Eye (tissue), 1 donor: ENCODE data around the gene TMEM200C.

Source experiments
- DNase-seq: peaks from one replicate; pipeline ENCODE4 v3.0.0-alpha.2; 2015

The TMEM200C gene

DNA sequence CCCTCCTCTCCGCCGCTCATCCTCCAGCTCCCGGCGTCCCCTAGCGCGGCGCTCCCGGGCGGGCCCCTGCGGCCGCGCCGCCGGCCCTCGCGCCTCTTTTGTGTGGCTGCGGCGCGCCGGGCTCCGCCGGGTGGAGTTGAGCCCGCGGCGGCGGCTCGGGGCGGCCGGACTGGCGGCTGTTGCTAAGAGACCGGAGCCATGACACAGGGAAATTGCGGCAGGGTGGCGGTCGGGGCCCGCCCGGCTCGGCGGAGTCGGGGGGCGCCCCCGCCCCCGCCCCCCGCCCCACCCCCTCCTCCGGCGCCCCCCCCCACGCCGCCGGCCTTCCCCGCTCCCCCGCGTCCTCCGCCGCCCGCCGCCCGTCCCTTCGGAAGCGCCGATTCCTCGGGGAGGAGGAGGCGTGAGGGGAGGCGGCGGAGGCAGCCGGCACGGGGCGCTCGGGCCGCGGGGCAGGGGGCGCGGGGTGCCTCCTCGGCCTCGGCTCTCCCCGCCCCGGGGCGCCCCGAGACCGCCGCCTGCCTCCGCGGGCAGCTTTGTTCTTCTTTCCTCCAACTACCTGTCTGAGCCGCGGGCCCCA is at the start of gene TMEM200C:
TSS of gene TMEM200C (minus strand) at position 224 of the 577 bp plus-strand sequence. CDS start 3,459 bp downstream, outside the sequence.
- DNase-seq = no peak

DNA sequence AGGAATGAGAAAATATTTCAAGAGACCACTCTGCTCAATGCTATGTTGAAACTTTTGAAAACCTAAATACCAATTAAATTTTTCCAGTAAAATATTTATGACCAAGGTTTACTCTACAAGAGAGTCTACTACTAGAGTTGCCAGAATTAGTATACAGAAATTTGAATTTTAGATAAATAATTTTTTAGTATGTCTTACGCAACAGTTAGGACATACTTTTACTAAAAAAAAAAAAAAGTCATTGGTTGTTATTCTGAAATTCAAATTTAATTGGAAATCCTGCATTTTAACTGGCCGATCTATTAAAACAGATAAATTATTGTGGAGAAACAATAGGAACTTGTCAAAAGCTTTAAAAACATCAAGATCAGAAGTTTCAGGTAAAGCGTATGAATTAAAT is 49.1 kb upstream of the TMEM200C start:
- DNase-seq = no peak

DNA sequence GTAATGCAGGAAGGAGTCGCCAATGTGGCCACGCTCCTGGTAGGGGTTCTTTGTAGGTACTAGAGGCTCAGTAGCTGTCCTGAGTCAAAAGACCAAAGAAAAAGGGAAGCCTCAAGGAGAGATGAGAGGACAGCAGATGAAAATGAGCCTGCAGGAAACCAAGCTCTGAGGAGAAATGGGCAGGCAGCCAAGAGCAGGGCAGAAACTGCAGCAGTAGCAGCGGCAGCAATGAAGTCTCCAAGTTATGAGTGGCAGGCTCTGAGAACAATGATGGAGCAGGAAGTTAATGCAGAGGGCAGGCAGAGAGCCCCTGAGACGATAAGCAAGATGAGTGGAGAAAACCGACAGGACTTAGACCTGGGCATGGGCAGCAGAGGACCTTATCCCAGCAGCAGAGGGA is 48.2 kb upstream of the TMEM200C start:
- peak; percentile 20 for DNase-seq

GRCh38 chr18:5942591-5942990 is 47.3 kb upstream of the TMEM200C start:
- no peak for DNase-seq

DNA sequence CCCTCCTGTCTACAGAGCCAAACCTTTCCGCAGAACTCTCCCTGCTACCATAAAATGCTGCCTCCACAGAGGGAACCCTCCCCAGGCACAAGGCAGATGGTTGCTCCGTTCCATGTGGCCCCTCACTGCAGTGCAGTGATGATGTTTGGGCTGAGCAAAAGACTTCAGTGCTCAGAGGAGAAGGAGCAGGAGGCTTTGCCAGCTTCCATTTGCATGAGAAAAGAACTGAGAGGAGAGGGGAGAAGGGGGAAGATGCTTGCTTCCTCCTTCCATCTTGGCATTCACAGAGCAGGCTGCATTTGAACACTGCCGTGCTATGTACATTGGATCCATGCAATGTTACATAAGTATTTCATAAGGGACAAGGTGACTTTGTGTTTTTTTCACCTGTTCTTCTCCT is 46.6 kb upstream of the TMEM200C start:
- DNase-seq = peak; percentile 7

- peak; percentile 31 for DNase-seq
Measured at GRCh38 chr18:5939801-5940667, 44.7 kb upstream of the TMEM200C start.

GRCh38 chr18:5937795-5938194 is 42.5 kb upstream of the TMEM200C start:
- DNase-seq = no peak

- DNase-seq = peak; percentile 76
Measured at GRCh38 chr18:5937121-5937520, 41.8 kb upstream of the TMEM200C start.

DNA sequence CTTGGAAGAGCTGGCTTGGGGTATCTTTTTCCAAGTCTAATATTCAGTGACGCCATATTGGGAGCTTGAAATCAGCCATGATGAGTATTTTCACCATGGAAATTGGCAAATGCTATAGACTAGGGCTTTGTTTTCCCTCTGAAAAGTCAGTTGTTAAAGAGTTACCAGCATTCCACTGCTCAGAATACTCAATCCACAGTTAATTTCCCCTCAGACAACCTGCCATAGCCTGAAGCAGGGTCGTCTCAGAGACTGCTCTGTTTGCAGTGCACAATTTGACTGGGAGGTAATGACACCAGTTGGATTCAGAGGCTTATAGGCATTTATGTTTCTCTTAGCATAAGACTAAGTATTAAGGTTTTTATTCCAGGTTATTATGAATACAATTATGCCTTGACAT is 35.5 kb upstream of the TMEM200C start:
- DNase-seq = no peak

- no peak for DNase-seq
Measured at GRCh38 chr18:5918205-5918858, 23.0 kb upstream of the TMEM200C start.

DNA sequence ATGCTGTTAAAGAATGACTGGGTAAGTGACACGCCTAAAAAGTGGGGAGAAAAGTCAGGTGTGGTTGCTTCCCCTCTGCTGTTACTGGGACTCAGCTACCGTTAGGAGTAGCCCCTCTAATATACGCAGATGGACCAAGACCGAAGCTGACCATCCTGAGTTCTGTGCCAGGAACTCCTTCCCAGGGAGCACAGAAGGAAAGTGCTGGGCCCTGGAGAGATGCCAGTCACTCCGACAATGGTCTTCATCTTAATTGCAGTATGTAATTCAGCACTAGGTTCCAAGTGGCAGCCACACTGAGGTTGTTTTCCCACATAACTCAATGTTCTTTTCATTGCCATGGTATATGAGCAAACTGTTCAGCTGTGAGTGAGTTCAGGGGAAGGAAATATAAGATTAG is 19.6 kb upstream of the TMEM200C start:
- DNase-seq = no peak

- DNase-seq = no peak
Measured at GRCh38 chr18:5914016-5914415, 18.7 kb upstream of the TMEM200C start.

DNA sequence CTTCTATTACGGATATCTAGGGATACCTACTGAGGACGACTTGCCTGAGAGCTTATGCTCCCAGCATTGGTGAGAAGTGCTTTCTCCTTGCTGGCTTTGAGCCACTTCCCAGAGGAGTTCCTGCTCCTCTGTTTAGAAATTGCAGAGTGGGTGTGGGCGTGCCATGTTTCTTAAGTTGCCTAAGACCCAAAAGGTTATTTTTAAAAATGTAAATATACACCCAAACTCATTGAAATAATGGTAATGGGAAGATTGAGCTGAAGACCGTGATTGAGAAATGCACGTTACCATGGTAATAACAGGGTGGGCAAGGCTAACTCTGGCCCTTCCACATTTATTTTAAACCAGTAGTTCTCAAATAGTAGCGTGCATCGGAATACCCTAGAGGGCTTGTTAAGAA is 17.2 kb upstream of the TMEM200C start:
- DNase-seq = no peak

DNA sequence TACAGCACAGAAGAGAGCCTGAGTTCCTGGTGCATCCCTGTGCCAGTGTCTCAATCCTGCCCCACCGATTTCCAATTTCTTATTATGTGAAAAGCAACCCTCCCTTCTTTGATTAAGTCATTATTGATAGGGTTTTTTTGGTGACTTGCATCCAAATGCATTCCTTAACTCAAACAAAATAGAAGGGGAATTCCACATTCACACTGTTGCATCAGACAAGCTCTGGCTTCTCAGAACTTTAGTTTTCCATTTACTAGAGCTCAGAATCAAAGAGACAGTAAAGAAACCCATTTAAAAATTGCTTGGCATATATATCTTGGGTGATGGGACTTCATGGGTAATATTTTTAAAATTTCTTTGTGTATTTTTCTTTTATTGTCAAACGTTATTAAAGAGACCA is 13.8 kb upstream of the TMEM200C start:
- DNase-seq = no peak

DNA sequence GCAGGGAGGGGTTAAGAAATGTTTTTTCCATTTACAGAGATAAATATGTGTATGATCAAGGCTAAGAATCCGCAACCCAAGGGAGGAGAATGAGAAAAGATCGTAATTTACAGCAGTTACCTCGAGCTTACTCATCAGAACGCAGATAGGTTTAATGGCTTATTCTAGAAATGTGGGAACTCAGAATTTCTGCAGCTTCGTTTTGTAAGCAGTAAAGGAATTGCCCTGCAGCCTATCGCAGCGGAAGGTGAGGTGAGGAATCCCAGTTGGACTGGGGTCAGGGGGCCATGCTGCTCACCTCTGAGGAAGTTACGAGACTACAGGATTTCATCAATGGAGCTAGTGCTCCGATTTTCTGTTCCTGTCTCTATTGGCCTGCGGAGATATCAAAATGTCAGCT is 8.1 kb upstream of the TMEM200C start:
- DNase-seq = no peak

GRCh38 chr18:5900262-5900661 is 4.9 kb upstream of the TMEM200C start:
- no peak for DNase-seq

- DNase-seq = no peak
Measured at GRCh38 chr18:5899835-5900234, 4.5 kb upstream of the TMEM200C start.

GRCh38 chr18:5895876-5896740 is 786 bp upstream of the TMEM200C start:
- peak; percentile 88 for DNase-seq

GRCh38 chr18:5894611-5895298 is 567 bp downstream of the TMEM200C start:
- peak; percentile 85 for DNase-seq

GRCh38 chr18:5893956-5894610 is 1.2 kb downstream of the TMEM200C start:
- no peak for DNase-seq

DNA sequence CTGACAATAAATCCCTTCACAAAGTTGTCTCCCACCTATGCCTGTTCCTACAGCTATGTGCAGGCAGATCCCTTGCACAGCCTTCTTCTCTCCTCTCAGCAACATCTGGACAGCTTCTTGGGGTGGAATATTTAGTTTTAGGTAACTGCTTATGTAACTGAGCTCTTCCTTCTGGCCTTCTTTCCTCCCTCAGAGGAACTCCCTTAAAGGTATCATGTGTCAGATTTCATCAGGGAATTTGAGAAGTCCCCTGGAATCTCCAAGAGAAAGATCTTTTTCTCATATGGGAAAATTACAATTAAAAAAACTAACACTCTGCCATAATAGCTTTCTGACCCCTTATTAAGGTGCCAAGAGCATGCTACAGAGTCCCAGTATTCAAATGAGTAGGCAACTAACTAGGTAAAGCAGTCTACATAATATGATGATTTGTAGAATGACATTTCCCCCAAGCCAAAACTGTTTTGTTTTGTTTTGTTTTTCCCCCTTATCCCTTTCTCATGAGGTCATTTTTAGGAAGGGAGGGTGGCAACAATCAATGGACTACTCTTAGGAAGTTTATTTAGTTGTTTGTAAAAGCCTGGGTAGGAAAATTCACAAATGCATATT is 2.4 kb downstream of the TMEM200C start:
- peak; percentile 19 for DNase-seq
